Measurements from ENCODE around the gene CS.
"Not testable (repeated sequence)": the region's sequence is repeated elsewhere in the genome, so short reads cannot be mapped to it uniquely, and the experiment has no call there.

CS gene

DNA sequence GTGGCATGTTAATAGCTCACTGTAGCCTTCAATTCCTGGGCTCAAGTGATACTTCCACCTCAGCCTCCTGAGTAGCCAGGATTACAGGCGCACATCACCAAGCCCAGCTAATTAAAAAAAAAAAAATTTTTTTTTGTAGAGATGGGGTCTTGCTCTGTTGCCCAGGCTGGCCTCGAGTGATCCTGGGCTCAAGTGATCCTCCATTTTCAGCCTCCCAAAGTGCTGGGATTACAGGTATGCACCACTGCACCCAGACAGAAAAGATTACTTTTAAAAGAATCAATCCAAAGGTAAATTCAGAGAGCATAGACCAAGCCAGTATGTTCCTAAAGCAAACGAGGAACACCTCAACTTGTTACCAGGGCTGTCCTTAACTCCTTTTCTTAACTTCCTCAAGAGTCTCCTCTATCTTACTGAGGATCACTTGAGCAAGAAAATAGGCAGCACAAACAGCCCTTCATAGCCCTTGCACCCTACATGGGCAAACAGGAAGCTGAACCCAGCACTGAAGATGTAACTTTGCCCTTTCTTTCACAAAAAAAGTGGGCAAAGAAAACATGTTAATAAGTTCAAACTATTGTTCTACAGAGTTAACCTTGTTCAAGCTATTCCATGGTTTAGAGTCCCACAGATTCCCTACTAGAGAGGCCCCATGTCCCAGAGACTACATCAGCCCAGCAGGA, 11.3 kb downstream of the CS start:
- TF ChIP-seq, protein P1, sequence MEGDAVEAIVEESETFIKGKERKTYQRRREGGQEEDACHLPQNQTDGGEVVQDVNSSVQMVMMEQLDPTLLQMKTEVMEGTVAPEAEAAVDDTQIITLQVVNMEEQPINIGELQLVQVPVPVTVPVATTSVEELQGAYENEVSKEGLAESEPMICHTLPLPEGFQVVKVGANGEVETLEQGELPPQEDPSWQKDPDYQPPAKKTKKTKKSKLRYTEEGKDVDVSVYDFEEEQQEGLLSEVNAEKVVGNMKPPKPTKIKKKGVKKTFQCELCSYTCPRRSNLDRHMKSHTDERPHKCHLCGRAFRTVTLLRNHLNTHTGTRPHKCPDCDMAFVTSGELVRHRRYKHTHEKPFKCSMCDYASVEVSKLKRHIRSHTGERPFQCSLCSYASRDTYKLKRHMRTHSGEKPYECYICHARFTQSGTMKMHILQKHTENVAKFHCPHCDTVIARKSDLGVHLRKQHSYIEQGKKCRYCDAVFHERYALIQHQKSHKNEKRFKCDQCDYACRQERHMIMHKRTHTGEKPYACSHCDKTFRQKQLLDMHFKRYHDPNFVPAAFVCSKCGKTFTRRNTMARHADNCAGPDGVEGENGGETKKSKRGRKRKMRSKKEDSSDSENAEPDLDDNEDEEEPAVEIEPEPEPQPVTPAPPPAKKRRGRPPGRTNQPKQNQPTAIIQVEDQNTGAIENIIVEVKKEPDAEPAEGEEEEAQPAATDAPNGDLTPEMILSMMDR (IDR thresholded peaks at IDR 0.05; ENCODE audit: low read depth, low read length): no peak
- no peak for DNase-seq (ENCODE audit: extremely low read depth, low read depth)

GRCh38 chr12:56286044-56286830, 13.9 kb downstream of the CS start:
- no peak for DNase-seq (ENCODE audit: extremely low read depth, low read depth)
- TF ChIP-seq, protein P1 (IDR thresholded peaks at IDR 0.05; ENCODE audit: low read depth, low read length): no peak

GRCh38 chr12:56284263-56284662, 15.9 kb downstream of the CS start:
- DNase-seq (ENCODE audit: extremely low read depth, low read depth): not testable (repeated sequence)

DNA sequence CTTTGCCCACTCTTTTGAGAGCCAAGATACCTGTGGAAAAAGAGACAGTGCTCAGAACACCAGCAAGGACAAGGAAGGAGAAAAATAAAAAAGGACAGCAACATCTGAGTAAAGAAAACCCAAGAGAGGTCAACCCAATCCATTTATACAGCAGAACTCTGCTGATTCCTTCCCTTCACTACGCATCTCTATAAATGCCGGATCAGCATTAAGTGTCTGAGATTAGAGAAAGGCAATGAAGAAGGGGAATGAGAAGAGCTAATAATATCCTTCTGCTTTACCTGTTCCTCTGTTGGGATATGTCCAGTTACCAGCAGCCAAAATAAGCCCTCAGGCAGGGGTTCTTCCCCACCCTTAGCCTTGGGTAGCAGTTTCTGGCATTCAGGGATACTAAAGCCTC, 17.6 kb downstream of the CS start:
- TF ChIP-seq, protein P1 (IDR thresholded peaks at IDR 0.05; ENCODE audit: low read depth, low read length): no peak
- DNase-seq (ENCODE audit: extremely low read depth, low read depth): no peak

DNA sequence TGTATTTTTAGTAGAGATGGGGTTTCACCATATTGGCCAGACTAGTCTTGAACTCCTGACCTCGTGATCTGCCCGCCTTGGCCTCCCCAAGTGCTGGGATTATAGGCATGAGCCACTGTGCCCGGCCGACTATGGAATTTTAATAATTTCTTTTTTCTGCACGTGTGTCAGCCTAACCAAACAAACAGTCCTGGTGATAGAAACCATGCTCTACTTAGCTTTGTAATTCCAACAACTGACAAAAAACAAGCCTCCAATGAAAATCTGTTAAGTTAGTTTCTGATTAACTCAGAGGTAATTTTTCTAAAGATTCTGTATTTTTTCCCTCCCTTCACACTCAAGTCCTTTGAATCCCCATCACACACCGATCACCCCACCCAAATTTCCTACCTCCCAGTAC, 18.1 kb downstream of the CS start:
- DNase-seq (ENCODE audit: extremely low read depth, low read depth): no peak
- TF ChIP-seq, protein P1 (IDR thresholded peaks at IDR 0.05; ENCODE audit: low read depth, low read length): no peak

- DNase-seq (ENCODE audit: extremely low read depth, low read depth): no peak
- TF ChIP-seq, protein P1 (IDR thresholded peaks at IDR 0.05; ENCODE audit: low read depth, low read length): no peak
These were observed 19.3 kb downstream of the CS start for GRCh38 chr12:56280849-56281248.

DNA sequence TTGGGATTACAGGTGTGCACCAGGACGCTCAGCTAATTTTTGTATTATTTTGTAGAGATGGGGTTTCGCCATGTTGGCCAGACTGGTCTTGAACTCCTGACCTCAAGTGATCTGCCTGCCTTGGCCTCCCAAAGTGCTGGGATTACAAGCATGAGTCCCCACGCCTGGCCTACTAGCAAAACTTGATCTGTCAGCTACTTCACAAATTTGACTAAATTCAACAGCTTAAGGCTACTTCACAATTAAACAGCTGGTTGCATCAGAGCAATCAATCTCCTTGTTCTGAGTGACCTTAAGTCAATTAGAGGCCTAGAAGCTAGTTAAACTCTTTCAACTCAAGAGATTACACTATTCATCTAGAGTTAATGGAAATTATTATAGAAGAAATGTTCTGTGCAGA, 21.2 kb downstream of the CS start:
- TF ChIP-seq, protein P1 (IDR thresholded peaks at IDR 0.05; ENCODE audit: low read depth, low read length): no peak
- no peak for DNase-seq (ENCODE audit: extremely low read depth, low read depth)

All from AG09319 (cell line).